Lower leg skin (tissue), 4 donors: ENCODE data around the gene ELF5. TPM values are rescaled to one million over a fixed set of nuclear protein-coding genes. Genes with fewer than 3 reads are reported as not detected.

Experiments used
- DNase-seq, 2 donors: peaks; one replicate each; pipeline ENCODE4 v3.0.0-alpha.2; 2019; ENCODE audit warnings: low spot score in 2 of 2
- H3K4me3 ChIP-seq: fragments of 200-600 bp; sonication (generic); 2 replicates; pipeline ENCODE4 v1.5.1; 2017; ENCODE audit warnings: mild to moderate bottlenecking, low read depth; ENCODE audit not compliant: poor library complexity, severe bottlenecking
- CTCF ChIP-seq, 3 donors: fragments of 450-650 bp; IDR thresholded peaks; one replicate each; pipeline ENCODE4 v1.5.1; 2016; ENCODE audit warnings: antibody characterized with exemption in 3 of 3, mild to moderate bottlenecking in 3 of 3, moderate library complexity in 2 of 3
- POLR2A ChIP-seq, 2 donors: fragments of 450-650 bp; IDR thresholded peaks; one replicate each; pipeline ENCODE4 v1.6.1; 2016 to 2017; ENCODE audit warnings: antibody characterized with exemption in 2 of 2, mild to moderate bottlenecking in 1 of 2, moderate library complexity in 1 of 2
- WGBS, 2 donors: methylation state at CpG; one replicate each; pipeline ENCODE4 v1.1.5; 2018; 5-methylcytosine and 5-hydroxymethylcytosine counted together
- intact Hi-C: fragments of 100-400 bp; cut with DNase I; formaldehyde crosslinking; loops from one replicate; pipeline ENCODE4 v1.15.0; 2023; ENCODE audit warnings: low total_unique reads
- total RNA-seq, 4 donors: library from RNA; depleted of rRNA; stranded (reverse); fragments of >200 nt; gene quantifications; one replicate each; pipeline ENCODE4 v1.1.0, GENCODE V29; 2016

ELF5 gene
- total RNA-seq, 4 donors from 2014 or later = 1.9 to 13.5 (median 9.9) TPM

- 71 to 84% methylated on average over 3 of the region's 3 CpGs for WGBS, 2 donors
Observed at GRCh38 chr11:34433899-34434298, 79.7 kb downstream of the ELF5 start.

GRCh38 chr11:34432822-34433221 is 80.8 kb downstream of the ELF5 start:
- DNase-seq = no peak
- no peak for TF ChIP-seq POLR2A (IDR thresholded peaks at IDR 0.05)
- no peak for TF ChIP-seq CTCF (IDR thresholded peaks at IDR 0.05)
- H3K4me3 ChIP-seq = no peak overlapping the region
- intact Hi-C loops = no loop called here
- WGBS, 2 donors = 82 to 90% methylated on average over 5 of the region's 5 CpGs

More at GRCh38 chr11:34433899-34434298, 79.7 kb downstream of the ELF5 start:
- no peak overlapping the region for H3K4me3 ChIP-seq
- intact Hi-C loops = no loop called here
- no peak for DNase-seq
- no peak for TF ChIP-seq CTCF (IDR thresholded peaks at IDR 0.05)
- TF ChIP-seq POLR2A (IDR thresholded peaks at IDR 0.05) = no peak

- intact Hi-C loops = no loop called here
- DNase-seq = no peak
- 90 to 91% methylated on average over 4 of the region's 4 CpGs for WGBS, 2 donors
- H3K4me3 ChIP-seq = no peak overlapping the region
- TF ChIP-seq CTCF (IDR thresholded peaks at IDR 0.05) (no peak), POLR2A (IDR thresholded peaks at IDR 0.05) (no peak)
Observed at GRCh38 chr11:34431979-34432378, 81.6 kb downstream of the ELF5 start.

Other genes with a start within 250 kb of the ELF5 start
- 10 to 100 TPM in 2 of 4 donors, 1 to 10 TPM in 2; 6.1 to 24.2 (median 11.1) TPM for gene ABTB2, start 155.8 kb downstream of the ELF5 start, total RNA-seq
- 100 to 1,000 TPM; 152 to 260 (median 186) TPM for gene CAT, start 74.9 kb downstream of the ELF5 start, total RNA-seq
- gene EHF, start 107.3 kb upstream of the ELF5 start, total RNA-seq = 100 to 1,000 TPM in 2 of 4 donors, 10 to 100 TPM in 2; 58.2 to 130 (median 86.3) TPM